HepG2 (cell line): Measurements from ENCODE around the gene AAMP. TPM values are rescaled to one million over a fixed set of nuclear protein-coding genes. Genes with fewer than 3 reads are reported as not detected.

Experiments
- ATAC-seq: fragments of 200-7000 bp; cut with Tn5 transposase; 3 replicates; pipeline ENCODE4 v1.9.1; 2020; ENCODE audit warnings: mild to moderate bottlenecking, moderate library complexity
- BruUV-seq: library from RNA; stranded (reverse); fragments of 400-500 nt; replicated peaks from 2 replicates; lab custom pipeline; 2021; lab: Mats Ljungman, UMichigan
- CTCF ChIA-PET: fragments of 300-600 bp; formaldehyde crosslinking; extraction: SDS; loops from one replicate; lab custom pipeline; 2021; ENCODE audit warnings: low total read pairs, inconsistent platforms, low intra/inter-chr PET ratio; lab: Yijun Ruan, JAX
- POLR2A ChIA-PET: fragments of 350-600 bp; sonication (Branson Sonifier 250); formaldehyde crosslinking; loops from one replicate; lab custom pipeline; 2020; ENCODE audit warnings: antibody characterized with exemption, inconsistent platforms; lab: Yijun Ruan, JAX
- DNase-seq: peaks from one replicate; pipeline ENCODE4 v3.0.0-alpha.2; 2015; ENCODE audit warnings: low spot score
- FAIRE-seq: peaks from 3 replicates; lab custom pipeline; 2011; peaks lifted over from hg19 to GRCh38; lab: Jason Lieb, UNC
- H2AFZ ChIP-seq: one replicate; pipeline ENCODE4 v1.6.1; 2011; ENCODE audit warnings: low read length, inconsistent platforms
- H3K27ac ChIP-seq: fragments of 300-600 bp; 3 replicates; pipeline ENCODE4 v1.8.0; 2011; ENCODE audit warnings: mixed run types, mild to moderate bottlenecking, mixed read lengths, low read length, inconsistent platforms; ENCODE audit not compliant: insufficient read depth; ENCODE audit errors: extremely low read length
- H3K27me3 ChIP-seq, 2 experiments: fragments of 200-600 bp in 1 of 2; 2 replicates in 1 of 2; 3 replicates in 1 of 2; pipeline versions ENCODE4 v1.6.0 to v1.8.0; 2011; ENCODE audit warnings: low read length in 2 of 2, mild to moderate bottlenecking in 2 of 2, moderate library complexity in 2 of 2, inconsistent platforms in 1 of 2; ENCODE audit not compliant: insufficient read depth in 2 of 2, control insufficient read depth in 1 of 2
- H3K36me3 ChIP-seq, 2 experiments: fragments of 200-600 bp in 1 of 2; replicated peaks in 1 of 2; 2 replicates in 1 of 2; 3 replicates in 1 of 2; pipeline versions ENCODE4 v1.5.1 to v1.8.0; 2011; ENCODE audit warnings: low read length in 2 of 2, inconsistent platforms in 1 of 2; ENCODE audit not compliant: insufficient read depth in 2 of 2, control insufficient read depth in 1 of 2
- H3K4me1 ChIP-seq: 2 replicates; pipeline ENCODE4 v1.5.1; 2012; ENCODE audit warnings: low read length, inconsistent platforms; ENCODE audit not compliant: insufficient read depth
- H3K4me2 ChIP-seq: 2 replicates; pipeline ENCODE4 v1.6.0; 2011; ENCODE audit warnings: low read depth, low read length, inconsistent platforms
- H3K4me3 ChIP-seq, 3 experiments: fragments of 200-600 bp in 1 of 3; sonication (generic), shearing (Covaris generic) in 1 of 3; replicated peaks in 1 of 3; 2 replicates each; pipeline ENCODE4 v1.5.1; 2011 to 2016; ENCODE audit warnings: low read length in 3 of 3, inconsistent platforms in 2 of 3, low read depth in 2 of 3, mild to moderate bottlenecking in 2 of 3, control low read depth in 1 of 3, mixed read lengths in 1 of 3; ENCODE audit not compliant: insufficient read depth in 1 of 3
- H3K79me2 ChIP-seq: one replicate; pipeline ENCODE4 v1.6.1; 2011; ENCODE audit warnings: low read length, inconsistent platforms; ENCODE audit not compliant: insufficient read depth
- H3K9ac ChIP-seq: 2 replicates; pipeline ENCODE4 v1.6.0; 2011; ENCODE audit warnings: mild to moderate bottlenecking, low read depth, low read length, inconsistent platforms; ENCODE audit not compliant: insufficient read depth
- H3K9me3 ChIP-seq: 2 replicates; pipeline ENCODE4 v1.5.1; 2012; ENCODE audit warnings: mild to moderate bottlenecking, low read length
- H4K20me1 ChIP-seq: 2 replicates; pipeline ENCODE4 v1.6.0; 2011; ENCODE audit warnings: inconsistent platforms, mild to moderate bottlenecking, low read length, moderate library complexity; ENCODE audit not compliant: insufficient read depth
- ETV5 ChIP-seq: IDR thresholded peaks from 2 replicates; pipeline ENCODE4 v1.6.1; 2018; ENCODE audit warnings: missing biosample characterization, missing genetic modification reagents, inconsistent platforms, borderline replicate concordance
- NFYC ChIP-seq: IDR thresholded peaks from 2 replicates; pipeline ENCODE4 v1.6.1; 2016; ENCODE audit warnings: missing genetic modification reagents, missing compliant biosample characterization
- RBFOX2 ChIP-seq: fragments of 200-400 bp; formaldehyde crosslinking; IDR thresholded peaks from 2 replicates; pipeline ENCODE4 v1.6.1; 2017; ENCODE audit warnings: low read depth, mild to moderate bottlenecking, low read length
- RELA ChIP-seq: sonication (generic); formaldehyde crosslinking; IDR thresholded peaks from 2 replicates; pipeline ENCODE4 v1.4.0; 2020; ENCODE audit warnings: missing genetic modification reagents
- ZNF577 ChIP-seq: sonication (generic); formaldehyde crosslinking; IDR thresholded peaks from 2 replicates; pipeline ENCODE4 v1.4.0; 2020; ENCODE audit warnings: mild to moderate bottlenecking, low read depth, missing genetic modification reagents, borderline replicate concordance
- ZSCAN20 ChIP-seq: sonication (generic); formaldehyde crosslinking; IDR thresholded peaks from 2 replicates; pipeline ENCODE4 v1.4.0; 2020; ENCODE audit warnings: missing genetic modification reagents, mild to moderate bottlenecking, borderline replicate concordance
- WGBS: methylation state at CpG from one replicate; pipeline ENCODE4 v1.1.6; 2017; ENCODE audit warnings: low lambda C conversion rate; 5-methylcytosine and 5-hydroxymethylcytosine counted together
- in situ Hi-C: cut with HindIII; loops from 2 replicates; pipeline ENCODE4 v1.10.0; 2017; ENCODE audit warnings: low pct_unique_long_range_greater_than_20kb; ENCODE audit not compliant: extremely low pct_ligation_motif_present
- intact Hi-C: fragments of 100-400 bp; cut with micrococcal nuclease; formaldehyde crosslinking; loops from one replicate; pipeline ENCODE4 v1.10.0; 2022; ENCODE audit not compliant: unreplicated experiment
- polyA plus RNA-seq, 8 experiments: library from polyadenylated mRNA; depleted of rRNA in 3 of 8; stranded (reverse) in 7 of 8; unstranded in 1 of 8; fragments of >200 nt; fragmentation: Illumina TruSeq in 4 of 8; extraction: Trizol in 4 of 8; gene quantifications; 2 replicates each; pipeline versions ENCODE4 v1.2.1 to v1.2.3, GENCODE V29; 2011 to 2016; ENCODE audit warnings: low read depth in 4 of 8, missing spikeins in 1 of 8, mixed read lengths in 1 of 8; ENCODE audit not compliant: insufficient read depth in 1 of 8
- total RNA-seq, 5 experiments: library from RNA; depleted of rRNA; stranded (reverse); fragments of >200 nt; fragmentation: Illumina TruSeq; extraction: Trizol; gene quantifications; 2 replicates each; pipeline ENCODE4 v1.2.3, GENCODE V29; 2016; ENCODE audit warnings: low read depth in 1 of 5
- TF ChIP-seq, protein P1 (sequence below): sonication (generic); formaldehyde crosslinking; IDR thresholded peaks from 2 replicates; pipeline ENCODE4 v1.5.0; 2020; ENCODE audit warnings: missing genetic modification reagents
- TF ChIP-seq, protein P2 (sequence below): sonication (generic); formaldehyde crosslinking; IDR thresholded peaks from 2 replicates; pipeline ENCODE4 v1.8.1; 2023; ENCODE audit warnings: mild to moderate bottlenecking, missing genetic modification reagents
- TF ChIP-seq, protein P3 (sequence below): sonication (generic); formaldehyde crosslinking; IDR thresholded peaks from 2 replicates; pipeline ENCODE4 v1.5.0; 2020; ENCODE audit warnings: missing genetic modification reagents

AAMP gene
- total and polyA plus RNA-seq, 2 of the 13 experiments (the other 11 are each of a cell fraction or from before 2014, with no cell fraction given), result 110 to 186 TPM

DNA sequence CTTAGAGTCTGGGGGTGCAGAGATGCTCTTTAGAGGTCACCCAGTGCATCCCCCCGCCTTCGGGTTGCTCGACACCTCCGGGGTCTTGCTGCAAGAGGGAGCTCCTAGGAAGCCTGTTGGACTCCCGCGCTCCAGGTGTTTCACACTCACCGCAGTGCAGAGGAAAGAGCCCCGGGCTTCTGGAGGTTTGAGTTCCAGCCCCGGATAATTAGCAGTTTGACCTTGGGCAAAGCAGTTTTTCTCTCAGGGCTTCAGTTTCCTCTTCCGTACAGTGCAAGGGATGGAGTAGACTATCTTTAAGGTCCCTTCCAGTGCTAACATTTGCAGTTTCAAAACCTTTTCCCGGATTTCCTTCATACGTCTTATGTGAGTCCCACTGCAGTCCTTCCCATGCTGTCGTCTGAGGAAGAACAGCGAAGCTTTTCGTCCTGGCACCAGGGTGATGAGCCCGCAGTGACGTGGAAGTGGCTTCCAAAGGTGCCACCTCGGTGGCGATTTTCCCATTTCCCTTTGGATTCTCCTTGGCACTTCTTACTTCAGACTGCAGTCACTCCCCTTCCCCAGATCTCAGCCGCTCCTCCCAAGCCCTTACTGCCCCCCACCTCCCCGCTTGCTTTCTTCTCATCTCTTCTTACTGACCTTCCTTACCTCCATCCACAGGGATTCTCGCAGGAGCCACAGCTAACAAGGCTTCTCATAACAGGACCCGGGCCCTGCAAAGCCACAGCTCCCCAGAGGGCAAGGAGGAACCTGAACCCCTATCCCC lies 967 bp upstream of the AAMP start (continued):
- TF ChIP-seq, protein P1, sequence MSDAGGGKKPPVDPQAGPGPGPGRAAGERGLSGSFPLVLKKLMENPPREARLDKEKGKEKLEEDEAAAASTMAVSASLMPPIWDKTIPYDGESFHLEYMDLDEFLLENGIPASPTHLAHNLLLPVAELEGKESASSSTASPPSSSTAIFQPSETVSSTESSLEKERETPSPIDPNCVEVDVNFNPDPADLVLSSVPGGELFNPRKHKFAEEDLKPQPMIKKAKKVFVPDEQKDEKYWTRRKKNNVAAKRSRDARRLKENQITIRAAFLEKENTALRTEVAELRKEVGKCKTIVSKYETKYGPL (CRISPR knock-in tag), result 0 out of 2 replicates have a peak, but pooled peaks have one; percentile 50
- TF ChIP-seq ZSCAN20 (CRISPR knock-in tag) (0 out of 2 replicates have a peak, but pooled peaks have one; percentile 13), ETV5 (CRISPR knock-in tag) (no peak), ZNF577 (CRISPR knock-in tag) (no peak), RELA (CRISPR knock-in tag) (no peak)
- TF ChIP-seq, protein P2, sequence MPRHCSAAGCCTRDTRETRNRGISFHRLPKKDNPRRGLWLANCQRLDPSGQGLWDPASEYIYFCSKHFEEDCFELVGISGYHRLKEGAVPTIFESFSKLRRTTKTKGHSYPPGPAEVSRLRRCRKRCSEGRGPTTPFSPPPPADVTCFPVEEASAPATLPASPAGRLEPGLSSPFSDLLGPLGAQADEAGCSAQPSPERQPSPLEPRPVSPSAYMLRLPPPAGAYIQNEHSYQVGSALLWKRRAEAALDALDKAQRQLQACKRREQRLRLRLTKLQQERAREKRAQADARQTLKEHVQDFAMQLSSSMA (CRISPR knock-in tag), result peak; percentile 59; the same call in 1 of the 2 replicates

DNA sequence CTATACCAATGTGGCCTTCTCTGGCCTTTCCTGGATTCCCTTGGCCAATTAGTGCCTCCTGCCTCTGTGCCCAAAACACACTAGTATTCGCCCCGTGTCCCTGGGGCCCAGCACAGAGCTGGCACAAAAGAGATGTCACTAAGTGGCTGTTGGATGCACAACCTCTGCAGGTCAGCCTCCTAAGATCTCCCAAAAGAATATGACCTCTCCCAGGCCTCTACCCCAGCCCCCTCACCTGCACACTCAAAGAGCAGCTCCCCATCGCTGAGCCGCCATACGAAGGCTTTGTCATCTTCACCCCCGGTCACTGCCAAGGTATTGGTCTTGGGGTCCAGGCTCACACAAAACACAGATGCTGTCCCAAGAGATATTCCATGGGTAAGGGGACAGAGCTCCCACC lies 2.7 kb downstream of the AAMP start:
- H3K9me3 ChIP-seq, result no peaks in the 10 kb centered on the region
- no peaks in the 10 kb centered on the region for H4K20me1 ChIP-seq
- peaks cover 19 to 40% of the 10 kb centered on the region in 2 experiments for H3K36me3 ChIP-seq
- no peak overlapping the region for H2AFZ ChIP-seq
- no TSS peak for BruUV-seq
- ChIA-PET POLR2A (no interaction called here), CTCF (no interaction called here)
- peaks cover 63% of the 10 kb centered on the region for H3K4me1 ChIP-seq
- no peak overlapping the region for H3K4me3 ChIP-seq
- H3K27ac ChIP-seq, result no peak overlapping the region
- no peak overlapping the region for H3K9ac ChIP-seq
- H3K79me2 ChIP-seq, result peaks cover 21% of the 10 kb centered on the region
- no peak overlapping the region for H3K4me2 ChIP-seq
- no peak for DNase-seq
- in situ Hi-C loops, result no loop called here
- 97% methylated on average over 6 of the region's 6 CpGs for WGBS
- TF ChIP-seq RBFOX2 (0 out of 2 replicates have a peak, but pooled peaks have one; percentile 21), NFYC (CRISPR knock-in tag) (no peak)
- TF ChIP-seq, protein P3, sequence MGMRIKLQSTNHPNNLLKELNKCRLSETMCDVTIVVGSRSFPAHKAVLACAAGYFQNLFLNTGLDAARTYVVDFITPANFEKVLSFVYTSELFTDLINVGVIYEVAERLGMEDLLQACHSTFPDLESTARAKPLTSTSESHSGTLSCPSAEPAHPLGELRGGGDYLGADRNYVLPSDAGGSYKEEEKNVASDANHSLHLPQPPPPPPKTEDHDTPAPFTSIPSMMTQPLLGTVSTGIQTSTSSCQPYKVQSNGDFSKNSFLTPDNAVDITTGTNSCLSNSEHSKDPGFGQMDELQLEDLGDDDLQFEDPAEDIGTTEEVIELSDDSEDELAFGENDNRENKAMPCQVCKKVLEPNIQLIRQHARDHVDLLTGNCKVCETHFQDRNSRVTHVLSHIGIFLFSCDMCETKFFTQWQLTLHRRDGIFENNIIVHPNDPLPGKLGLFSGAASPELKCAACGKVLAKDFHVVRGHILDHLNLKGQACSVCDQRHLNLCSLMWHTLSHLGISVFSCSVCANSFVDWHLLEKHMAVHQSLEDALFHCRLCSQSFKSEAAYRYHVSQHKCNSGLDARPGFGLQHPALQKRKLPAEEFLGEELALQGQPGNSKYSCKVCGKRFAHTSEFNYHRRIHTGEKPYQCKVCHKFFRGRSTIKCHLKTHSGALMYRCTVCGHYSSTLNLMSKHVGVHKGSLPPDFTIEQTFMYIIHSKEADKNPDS (CRISPR knock-in tag), result no peak
- no peak for ATAC-seq
- no peak for FAIRE-seq
- no peaks in the 10 kb centered on the region; a peak in 1 of 5 replicates for H3K27me3 ChIP-seq
- intact Hi-C loops, result no loop called here
